Ovary (tissue), 3 donors: ENCODE data around the gene PDIA6.

Experiments used
- EP300 ChIP-seq: sonication (generic); formaldehyde crosslinking; IDR thresholded peaks from one replicate; pipeline ENCODE4 v1.6.1; 2017; ENCODE audit warnings: antibody characterized with exemption
- POLR2A ChIP-seq: fragments of 450-650 bp; IDR thresholded peaks from one replicate; pipeline ENCODE4 v1.6.1; 2017; ENCODE audit warnings: antibody characterized with exemption, mild to moderate bottlenecking, moderate library complexity
- TF ChIP-seq, protein P1 (sequence below), 3 donors: fragments of 450-650 bp in 2 of 3; fragments of 200-600 bp in 1 of 3; IDR thresholded peaks; one replicate each; pipeline versions ENCODE4 v1.5.1 to v1.8.0; 2016 to 2022; ENCODE audit warnings: antibody characterized with exemption in 3 of 3, mild to moderate bottlenecking in 1 of 3
- donor health status: DM: no; HTN: no; CAD: no.

DNA sequence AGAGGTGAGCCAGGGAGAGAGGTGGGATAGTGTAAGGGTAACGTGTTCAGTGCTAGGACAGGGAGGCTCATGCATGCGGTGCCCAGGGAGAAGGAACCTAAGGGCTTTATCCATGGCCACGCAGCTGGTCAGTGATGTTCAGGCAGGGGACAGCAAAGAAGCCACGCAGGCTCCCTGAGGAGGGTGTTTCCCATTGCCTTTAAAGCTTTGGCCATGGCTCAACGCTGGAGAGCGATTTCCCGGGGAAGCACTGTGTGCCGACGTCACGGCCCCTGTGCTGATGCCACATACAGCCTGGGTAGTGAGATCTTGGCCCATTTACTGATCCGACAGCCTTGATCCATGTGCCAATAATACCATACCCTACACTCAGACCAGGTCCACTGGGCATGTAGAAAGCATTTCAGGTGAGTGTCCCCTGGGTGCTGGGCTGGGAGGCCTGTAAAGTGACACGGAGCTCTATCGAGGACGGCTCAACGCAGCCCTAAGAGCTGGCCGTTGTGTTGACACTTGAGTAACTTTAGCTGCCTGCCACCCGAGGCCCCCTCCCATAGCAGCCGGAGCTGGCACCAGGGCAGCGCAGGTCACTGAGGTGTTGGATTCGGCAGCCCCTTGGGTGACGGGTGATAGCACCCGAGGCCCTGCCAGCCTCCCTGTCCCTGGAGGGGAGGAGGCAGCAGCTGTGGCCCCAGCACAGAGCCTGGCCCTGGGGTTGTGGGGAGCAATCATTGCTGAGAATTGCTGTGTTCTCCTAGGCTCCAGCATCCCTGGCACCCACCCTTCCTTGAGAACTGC, 41.4 kb downstream of the PDIA6 start:
- TF ChIP-seq, protein P1, sequence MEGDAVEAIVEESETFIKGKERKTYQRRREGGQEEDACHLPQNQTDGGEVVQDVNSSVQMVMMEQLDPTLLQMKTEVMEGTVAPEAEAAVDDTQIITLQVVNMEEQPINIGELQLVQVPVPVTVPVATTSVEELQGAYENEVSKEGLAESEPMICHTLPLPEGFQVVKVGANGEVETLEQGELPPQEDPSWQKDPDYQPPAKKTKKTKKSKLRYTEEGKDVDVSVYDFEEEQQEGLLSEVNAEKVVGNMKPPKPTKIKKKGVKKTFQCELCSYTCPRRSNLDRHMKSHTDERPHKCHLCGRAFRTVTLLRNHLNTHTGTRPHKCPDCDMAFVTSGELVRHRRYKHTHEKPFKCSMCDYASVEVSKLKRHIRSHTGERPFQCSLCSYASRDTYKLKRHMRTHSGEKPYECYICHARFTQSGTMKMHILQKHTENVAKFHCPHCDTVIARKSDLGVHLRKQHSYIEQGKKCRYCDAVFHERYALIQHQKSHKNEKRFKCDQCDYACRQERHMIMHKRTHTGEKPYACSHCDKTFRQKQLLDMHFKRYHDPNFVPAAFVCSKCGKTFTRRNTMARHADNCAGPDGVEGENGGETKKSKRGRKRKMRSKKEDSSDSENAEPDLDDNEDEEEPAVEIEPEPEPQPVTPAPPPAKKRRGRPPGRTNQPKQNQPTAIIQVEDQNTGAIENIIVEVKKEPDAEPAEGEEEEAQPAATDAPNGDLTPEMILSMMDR (IDR thresholded peaks at IDR 0.05): no peak
- TF ChIP-seq POLR2A: no peak
- no peak for TF ChIP-seq EP300
